Stimulated activated CD4-positive, alpha-beta T cell treated with anti-CD3 and anti-CD28 coated beads, Interleukin-2, amount 100 ng/mL, for 48 hours (primary cell): Measurements from ENCODE around the gene VAMP1.
A peak's percentile ranks its signal among the peaks of the same experiment; 100 is the strongest.
"Not testable (repeated sequence)": the region's sequence is repeated elsewhere in the genome, so short reads cannot be mapped to it uniquely, and the experiment has no call there.

ENCODE experiments used
- DNase-seq, 2 donors: peaks; one replicate each; pipeline ENCODE4 v3.0.0-alpha.2; 2020

VAMP1 gene

DNA sequence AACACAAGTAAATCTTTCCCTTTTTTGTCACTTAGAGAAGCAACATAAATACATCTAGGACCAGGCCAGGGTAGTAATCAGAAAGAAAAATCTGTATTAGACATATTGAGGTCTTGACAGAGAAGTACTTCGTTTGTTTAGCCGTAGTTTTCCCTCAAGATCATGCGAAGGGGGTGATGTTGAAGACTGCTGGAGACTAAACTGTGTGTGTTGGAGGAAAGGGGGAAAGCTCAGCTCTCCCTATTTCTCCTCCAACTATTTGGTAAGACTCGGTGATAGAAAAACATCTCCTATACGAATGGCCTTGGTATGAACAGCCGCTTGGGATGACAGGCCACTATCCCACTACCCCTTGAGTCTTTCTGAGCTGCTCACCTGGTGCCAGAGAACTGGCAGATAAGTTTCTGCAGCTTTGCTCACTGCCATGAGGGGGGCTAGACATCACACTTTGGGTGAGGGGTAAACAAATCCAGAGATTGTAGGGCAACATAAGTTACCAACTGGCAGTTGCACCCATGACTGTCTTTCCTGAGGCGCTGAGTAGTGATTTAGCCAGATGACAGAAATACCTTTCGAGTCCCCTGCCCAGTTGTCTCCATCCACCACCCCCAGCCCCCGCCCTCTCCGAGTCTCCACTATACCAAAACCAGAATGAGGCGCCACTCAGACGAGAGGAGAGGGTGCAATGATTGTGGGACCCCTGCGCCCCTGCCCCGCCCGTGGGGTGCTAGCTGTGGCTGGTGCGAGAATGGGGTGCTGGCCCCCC is 685 bp downstream of the VAMP1 start:
- no peak for DNase-seq

DNA sequence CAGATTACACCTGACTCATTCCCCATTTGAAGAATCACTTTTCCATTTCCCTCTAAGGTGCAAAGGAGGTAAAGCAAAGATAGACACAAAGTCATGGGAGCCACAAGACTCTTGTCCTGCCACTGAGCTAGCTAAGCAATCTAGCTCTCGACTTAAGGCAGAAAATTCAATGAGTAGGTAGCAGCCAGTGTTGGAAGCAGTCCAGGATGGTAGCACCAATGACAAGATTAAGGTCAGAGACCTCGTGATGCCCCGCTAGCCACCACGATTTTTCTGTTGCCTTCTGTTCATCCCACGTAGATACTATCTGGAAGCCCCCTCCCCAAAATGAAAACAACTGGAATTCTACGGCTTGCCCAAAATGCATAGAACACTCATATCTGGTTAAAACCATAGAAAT is 1.4 kb downstream of the VAMP1 start:
- DNase-seq = no peak

DNA sequence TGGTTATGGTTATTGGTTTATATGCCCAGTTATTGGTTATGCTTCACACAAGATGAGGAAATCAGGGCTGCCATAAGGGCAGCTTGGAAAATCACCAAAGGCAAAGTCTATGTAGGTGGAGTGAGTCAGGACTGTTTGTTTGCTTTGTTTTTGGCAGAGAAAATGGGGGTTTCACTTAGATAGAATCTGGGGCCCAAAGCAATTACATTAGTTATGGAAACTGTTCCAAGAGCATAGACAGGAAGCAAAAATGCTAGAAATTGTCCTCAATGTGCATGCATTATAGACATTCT is 2.2 kb downstream of the VAMP1 start:
- DNase-seq = no peak

DNA sequence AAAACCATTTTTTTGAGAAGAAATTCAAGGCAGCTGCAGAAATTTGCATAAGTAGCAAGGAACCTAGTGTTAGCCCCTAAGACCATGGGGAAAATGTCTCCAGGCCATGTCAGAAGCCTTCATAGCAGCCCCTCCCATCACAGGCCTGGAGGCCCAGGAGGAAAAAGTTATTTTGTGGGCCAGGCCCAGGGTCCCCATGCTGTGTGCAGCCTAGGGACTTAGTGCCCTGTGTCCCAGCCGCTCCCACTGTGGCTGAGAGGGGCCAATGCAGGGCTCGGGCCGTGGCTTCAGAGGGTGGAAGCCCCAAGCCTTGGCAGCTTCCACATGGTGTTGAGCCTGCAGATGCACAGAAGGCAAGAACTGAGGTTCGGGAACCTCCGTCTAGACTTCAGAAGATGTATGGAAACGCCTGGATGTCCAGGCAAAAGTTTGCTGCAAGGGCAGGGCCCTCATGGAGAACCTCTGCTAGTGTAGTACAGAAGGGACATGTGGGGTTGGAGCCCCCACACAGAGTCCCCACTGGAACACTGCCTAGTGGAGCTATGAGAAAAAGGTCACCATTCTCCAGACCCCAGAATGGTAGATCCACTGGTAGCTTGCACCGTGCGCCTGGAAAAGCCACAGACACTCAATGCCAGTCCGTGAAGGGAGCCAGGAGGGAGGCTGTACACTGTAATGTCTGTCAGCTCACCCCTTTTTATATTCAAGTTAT is 2.8 kb downstream of the VAMP1 start:
- DNase-seq = not testable (repeated sequence)

DNA sequence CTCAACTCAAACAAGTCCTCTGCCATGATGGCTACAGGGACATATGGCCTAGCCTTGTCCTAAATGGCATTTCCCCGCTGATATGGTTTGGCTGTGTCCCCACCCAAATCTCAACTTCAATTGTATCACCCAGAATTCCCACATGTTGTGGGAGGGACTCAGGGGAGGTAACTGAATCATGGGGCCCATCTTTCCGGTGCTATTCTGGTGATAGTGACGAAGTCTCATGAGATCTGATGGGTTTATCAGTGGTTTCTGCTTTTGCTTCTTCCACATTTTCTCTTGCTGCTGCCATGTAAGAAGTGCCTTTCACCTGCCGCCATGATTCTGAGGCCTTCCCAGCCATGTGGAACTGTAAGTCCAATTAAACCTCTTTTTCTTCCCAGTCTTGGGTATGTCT is 3.7 kb downstream of the VAMP1 start:
- not testable (repeated sequence) for DNase-seq

DNA sequence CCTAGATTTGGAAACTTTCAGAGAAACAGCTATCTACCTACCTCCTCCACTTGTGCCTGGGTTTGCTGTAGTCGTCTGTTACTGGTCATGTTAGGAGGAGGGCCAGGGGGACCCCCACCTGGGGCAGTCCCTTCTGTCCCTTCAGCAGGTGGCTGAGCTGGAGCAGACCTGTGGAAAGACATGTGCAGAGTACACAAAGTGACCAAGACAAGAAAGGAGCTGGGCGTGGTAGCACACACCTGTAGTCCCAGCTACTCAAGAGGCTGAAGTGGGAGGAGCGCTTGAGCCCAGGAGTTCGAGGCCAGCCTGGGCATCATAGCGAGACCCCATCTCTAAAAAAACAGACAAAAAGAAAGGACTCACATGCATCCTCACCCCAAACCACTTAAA is 4.3 kb downstream of the VAMP1 start:
- DNase-seq = no peak

DNA sequence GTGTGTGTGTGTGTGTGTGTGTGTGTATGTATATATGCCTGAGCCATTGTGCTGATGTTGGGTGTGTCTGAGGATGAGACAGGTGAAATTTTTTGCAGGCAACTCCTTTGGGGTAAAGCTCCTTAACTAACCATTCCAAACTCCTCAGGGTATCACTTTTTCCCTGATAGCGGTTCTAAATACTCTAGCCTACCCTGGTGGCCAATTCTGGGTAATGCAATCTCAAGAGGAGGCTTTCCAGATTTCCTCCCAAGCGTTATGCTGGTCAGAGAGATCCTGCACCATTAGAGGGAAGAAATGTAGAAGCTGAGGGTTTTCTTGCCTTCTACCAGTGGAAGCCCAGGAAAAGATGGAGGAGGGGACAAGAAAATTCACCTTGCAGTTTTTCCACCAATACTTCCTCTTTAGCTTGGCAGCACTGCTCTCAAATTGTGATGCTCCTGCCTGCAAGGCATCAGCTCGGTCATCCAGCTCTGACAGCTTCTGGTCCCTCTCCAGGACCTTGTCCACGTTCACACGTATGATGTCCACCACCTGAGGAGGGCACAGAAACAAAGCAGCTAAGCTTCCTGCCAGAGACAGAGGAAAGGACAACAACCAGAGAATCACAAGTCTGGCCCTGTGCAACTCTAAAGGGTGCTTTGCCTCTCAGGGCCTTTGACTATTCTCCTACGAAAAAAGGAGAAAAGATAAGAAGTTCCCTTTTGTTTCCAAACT is 4.9 kb downstream of the VAMP1 start:
- DNase-seq = no peak

DNA sequence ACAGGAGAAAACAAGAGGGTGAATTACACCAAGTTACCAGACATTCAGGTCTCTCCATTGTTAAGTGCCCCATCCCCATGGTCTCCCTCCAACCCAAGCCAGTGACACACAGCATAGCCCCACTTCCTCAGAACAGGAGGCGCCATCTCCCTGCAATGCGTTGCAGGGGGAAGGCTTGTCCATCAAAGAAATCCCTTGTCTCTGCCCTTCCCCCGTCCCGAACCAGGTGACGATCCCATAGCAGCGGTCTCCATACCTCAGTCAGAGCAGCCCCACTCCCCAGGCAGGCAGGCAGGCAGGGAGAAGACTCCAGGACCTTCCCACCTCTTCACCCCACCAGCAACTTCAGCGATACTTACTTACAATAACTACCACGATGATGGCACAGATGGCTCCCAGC is 5.9 kb downstream of the VAMP1 start:
- no peak for DNase-seq

DNA sequence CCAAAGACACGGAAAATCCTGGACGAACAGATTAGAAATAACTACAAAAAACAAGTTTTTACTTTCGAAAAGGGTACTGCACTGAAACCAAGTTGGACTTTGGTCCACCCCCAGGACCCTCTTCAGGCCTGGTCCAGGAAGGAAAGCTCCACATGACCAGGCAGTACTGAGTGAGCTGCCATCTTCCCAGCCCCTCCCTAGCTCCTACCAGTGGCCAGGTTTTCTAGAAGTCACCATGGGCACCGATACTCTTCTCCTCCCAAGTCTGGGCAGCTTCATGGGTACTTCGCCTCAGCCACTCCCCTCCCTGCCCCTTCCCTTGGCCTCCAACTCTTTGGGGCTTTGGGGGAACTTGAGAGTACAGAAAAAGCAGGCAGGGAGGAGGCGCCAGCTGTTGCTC is 6.6 kb downstream of the VAMP1 start:
- no peak for DNase-seq

DNA sequence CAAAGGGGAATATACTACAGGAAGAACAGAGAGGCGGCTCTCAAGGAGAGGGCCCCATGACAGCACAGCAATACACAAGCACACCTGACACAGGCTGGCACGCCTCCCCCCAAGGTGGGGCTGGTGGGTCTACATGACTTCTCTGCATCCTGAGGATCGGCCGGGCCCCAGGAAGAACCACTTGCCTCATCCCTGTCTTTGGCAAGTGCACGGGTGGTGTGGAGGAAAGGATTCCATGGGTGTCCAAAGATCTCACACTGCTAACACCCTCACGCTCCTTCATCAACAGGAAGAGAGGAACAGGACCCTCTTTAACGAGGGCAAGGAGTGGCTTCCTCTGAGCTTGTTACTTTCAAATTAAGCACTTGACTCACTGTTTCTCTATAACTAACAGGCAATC is 7.3 kb downstream of the VAMP1 start:
- DNase-seq = no peak

DNA sequence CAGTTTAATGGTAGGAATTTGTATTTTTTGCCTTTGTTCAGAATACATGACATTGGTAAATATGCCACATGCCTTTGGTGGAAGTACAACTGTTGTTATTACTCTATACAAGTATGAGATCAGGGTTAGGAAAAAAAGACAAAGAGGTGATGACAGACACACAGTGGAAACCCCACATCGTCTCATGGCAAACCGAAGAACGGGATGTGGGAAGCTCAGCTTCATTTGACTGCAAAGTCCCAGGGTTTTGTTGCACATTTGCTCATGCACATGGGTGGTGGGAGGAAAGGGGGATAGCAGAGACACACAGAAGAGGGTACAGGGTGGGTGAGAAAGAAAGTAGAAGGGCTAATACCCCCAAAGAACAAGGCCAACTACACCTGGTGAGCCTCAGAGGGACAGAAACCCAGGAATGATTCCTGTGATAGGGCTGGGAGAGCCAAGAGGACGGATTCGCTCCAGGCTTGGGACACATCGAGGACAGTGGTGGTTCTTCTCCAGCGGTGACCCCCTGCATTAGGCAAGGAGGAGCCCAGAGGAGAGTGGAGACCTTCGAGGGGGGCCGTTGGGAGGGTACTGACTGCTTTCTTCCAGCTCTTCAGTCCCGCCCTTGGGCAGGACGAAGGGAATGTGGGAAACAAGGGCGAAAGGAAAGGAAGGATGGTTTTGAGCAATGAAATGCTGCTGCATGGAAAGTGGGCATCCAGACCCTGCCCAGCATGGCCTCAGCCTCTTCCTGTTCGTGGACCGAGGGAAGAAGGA is 8.1 kb downstream of the VAMP1 start:
- no peak for DNase-seq

DNA sequence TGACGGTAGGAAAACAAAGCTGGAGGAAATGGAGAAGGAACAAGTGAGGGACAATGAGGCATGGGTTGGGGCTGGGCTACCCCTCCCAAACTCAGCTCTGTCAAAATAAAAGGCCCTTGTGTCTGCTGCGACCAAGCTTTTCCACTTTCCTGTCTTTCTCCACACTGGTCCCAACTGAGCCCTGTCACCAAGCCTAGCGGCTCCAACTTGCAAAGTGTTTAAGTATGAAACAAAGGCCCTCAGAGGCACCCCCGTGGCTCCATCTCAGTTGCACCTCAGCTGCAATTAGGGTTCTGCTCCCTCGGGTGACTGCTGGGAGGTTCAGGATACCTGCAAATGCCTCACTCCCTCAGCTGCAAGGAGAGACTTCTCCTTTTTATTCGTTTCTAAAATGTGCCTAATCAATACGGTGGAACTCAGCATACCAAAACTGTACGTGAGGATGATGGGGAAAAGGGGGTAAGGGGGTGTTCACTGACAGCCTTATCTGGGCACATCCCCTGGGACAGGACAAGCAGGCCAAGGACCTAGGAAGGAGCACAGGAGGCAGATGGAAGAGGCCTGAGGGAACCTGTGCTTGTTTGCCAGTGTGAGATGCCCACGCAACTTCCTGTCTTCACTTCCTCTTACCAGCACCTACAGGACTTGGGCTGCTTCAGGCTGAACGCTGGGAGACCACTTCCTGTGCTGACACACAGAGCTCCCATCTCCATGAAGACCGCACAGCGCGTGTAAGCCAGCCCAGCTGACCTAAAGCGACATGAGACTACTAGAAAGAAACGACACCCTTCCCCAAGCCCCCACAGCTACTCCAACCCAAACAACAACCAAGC is 8.9 kb downstream of the VAMP1 start:
- DNase-seq = peak; percentile 68 to 69

DNA sequence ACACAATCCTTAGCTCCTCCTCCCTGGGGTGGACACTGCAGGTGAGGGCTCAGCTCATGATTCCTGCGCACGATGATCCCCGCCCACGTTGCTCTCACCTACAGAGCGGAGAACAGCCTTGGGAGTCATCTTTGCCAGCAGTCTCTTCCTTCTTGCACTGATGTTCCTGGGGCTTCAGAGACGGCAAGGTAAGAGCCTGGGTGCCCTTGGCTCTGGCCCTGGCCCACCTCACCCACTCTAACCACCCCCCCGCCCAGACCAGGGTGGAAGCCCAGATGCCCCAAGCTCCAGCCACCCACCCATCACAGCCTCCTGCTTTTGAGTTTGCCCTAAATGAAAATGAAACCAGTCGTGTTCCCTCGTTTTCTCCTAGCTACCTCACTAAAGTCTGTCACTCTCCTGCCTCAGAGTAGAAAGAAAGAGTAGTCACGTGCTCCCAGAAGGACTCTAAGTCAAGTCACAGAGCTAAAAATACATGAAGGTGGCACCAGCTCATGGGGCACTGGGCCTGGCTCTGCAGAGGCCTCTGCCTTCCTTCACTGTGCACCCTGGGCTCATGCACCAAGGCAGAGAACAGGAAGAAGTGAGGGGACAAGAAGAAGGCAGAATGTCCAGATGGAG is 9.6 kb downstream of the VAMP1 start:
- DNase-seq = no peak

DNA sequence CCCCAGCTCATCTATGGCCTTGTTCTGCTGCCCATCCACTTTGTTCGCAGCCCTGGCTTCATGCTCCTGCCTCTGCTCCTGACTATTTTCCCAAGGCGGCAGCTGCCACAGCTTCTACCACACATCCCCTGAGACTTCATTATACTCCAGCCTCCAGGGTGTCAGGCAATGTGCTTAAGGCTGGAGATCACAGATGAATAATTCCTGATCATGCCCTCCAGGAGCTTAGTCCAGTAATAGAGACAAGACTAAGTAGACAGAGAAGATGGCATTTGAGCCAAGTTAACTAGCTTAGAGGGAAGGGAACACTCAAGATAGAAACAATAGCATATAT is 11.5 kb downstream of the VAMP1 start:
- DNase-seq = no peak

DNA sequence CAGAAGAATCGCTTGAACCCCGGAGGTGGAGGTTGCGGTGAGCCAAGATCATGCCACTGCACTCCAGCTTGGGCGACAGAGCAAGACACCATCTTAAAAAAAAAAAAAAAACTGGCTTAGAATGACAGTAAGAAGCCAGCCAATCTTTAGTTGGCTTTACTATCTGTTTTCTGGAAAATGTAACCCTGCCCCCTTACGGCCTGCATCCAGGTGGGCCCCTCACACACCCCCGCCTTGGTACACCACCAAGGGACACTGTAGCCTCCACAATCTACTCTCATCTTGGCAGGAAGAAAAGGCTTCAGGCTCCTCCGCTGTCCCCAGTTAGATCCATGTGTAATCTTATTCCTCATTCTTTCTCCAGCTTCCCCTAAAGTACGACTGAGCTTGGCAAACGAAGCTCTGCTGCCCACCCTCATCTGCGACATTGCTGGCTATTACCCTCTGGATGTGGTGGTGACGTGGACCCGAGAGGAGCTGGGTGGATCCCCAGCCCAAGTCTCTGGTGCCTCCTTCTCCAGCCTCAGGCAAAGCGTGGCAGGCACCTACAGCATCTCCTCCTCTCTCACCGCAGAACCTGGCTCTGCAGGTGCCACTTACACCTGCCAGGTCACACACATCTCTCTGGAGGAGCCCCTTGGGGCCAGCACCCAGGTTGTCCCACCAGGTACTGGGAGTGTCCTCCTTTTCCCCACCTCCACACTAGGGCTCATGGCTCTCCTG is 12.0 kb downstream of the VAMP1 start:
- no peak for DNase-seq

DNA sequence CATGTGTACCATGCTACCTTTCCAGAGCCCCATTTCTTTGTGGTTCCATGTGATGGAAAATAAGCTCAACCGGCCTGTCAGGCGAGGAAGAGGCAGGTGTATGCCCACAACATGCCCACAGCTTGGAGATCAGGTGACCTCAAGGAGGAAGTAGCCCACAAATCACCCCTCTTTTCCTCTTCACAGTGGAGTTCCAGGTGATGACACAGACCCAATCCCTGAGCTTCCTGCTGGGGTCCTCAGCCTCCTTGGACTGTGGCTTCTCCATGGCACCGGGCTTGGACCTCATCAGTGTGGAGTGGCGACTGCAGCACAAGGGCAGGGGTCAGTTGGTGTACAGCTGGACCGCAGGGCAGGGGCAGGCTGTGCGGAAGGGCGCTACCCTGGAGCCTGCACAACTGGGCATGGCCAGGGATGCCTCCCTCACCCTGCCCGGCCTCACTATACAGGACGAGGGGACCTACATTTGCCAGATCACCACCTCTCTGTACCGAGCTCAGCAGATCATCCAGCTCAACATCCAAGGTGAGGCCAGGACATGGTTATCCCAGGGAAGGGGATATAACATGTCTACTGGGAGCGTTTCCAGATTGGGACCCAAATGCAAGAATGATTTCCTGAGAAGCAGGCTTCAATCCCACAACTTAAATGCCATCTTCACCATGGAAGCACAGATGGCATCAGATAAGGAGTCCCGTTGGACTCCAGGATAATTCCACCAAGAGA is 13.1 kb downstream of the VAMP1 start:
- DNase-seq = no peak

DNA sequence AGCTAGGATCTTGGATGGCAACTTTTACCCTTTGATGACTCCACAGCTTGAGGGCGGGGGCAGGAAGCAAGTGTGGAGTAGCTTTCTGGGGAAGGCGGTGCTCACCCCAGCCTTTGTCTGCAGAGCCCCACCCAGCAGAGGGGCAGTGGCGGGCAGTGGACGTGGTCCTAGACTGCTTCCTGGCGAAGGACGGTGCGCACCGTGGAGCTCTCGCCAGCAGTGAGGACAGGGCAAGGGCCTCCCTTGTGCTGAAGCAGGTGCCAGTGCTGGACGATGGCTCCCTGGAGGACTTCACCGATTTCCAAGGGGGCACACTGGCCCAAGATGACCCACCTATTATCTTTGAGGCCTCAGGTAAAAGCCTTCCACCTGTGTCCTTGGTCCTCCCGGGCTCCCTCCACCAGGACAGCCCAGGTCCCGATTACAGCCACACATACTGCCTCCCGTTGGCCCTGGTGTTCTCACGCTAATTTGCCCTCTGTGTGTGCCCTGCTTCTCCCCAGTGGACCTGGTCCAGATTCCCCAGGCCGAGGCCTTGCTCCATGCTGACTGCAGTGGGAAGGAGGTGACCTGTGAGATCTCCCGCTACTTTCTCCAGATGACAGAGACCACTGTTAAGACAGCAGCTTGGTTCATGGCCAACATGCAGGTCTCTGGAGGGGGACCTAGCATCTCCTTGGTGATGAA is 17.4 kb downstream of the VAMP1 start:
- DNase-seq = no peak

DNA sequence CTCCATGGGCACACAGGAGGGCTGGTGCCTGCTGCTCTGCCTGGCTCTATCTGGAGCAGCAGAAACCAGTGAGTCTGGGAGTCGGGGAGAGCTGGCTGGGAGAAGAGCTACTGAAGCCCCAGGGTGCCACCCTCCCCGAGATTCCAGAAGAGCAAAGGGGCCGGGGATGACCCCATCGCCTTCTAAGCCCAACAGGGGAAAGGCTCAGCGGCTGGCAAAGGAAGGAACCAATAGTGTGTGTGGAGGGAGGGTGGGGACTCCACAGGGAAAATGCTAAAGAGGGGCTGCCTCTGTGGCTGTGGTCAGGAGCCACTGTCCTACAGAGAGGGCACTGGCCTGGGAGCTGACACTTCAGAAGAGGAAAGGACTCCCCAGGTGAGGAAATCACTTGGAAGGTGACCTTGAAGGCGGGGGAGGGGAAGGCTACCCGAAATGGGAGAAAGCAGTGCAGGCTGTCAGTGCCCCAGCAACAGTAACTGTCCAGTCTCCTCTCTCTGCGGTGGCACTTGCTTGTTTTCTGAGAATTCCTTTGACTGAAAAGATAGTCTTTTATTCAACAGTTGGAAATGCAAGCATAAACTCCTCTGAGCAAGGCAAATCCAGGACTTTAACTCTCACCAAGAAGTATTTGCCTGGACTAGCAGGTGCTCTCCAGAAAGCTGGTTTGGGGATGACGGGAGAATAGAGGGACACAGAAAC is 18.1 kb downstream of the VAMP1 start:
- no peak for DNase-seq
